Naive thymus-derived CD4-positive, alpha-beta T cell (primary cell): Measurements from ENCODE around the gene SAPCD1. TPM values are rescaled to one million over a fixed set of nuclear protein-coding genes. Genes with fewer than 3 reads are reported as not detected.

Experiments
- ATAC-seq: fragments of 150-1000 bp; cut with Tn5 transposase; 2 replicates; pipeline ENCODE4 v1.10.0; 2021; ENCODE audit warnings: mild to moderate bottlenecking, moderate library complexity
- CTCF ChIA-PET: fragments of 350-600 bp; sonication (Branson Sonifier 250); formaldehyde crosslinking; loops from one replicate; lab custom pipeline; 2021; ENCODE audit warnings: antibody characterized with exemption; lab: Charles Lee
- POLR2A ChIA-PET: fragments of 350-600 bp; sonication (Branson Sonifier 250); formaldehyde crosslinking; loops from one replicate; lab custom pipeline; 2021; ENCODE audit warnings: antibody characterized with exemption, inconsistent platforms; lab: Charles Lee
- DNase-seq, 9 donors: peaks; one replicate each; pipeline versions ENCODE4 v3.0.0 to v3.0.0-alpha.2; 2020 to 2022; ENCODE audit warnings: mixed read lengths in 1 of 9
- H3K27ac ChIP-seq: one replicate; pipeline ENCODE4 v1.7.0; 2013; ENCODE audit warnings: mild to moderate bottlenecking, low read depth, low read length, moderate library complexity
- H3K27me3 ChIP-seq, 2 donors: one replicate each; pipeline ENCODE4 v1.7.0; 2013; ENCODE audit warnings: low read length in 2 of 2, mild to moderate bottlenecking in 2 of 2, moderate library complexity in 2 of 2; ENCODE audit not compliant: control insufficient read depth in 2 of 2, insufficient read depth in 2 of 2
- H3K36me3 ChIP-seq, 3 experiments: 1 replicate in 2 of 3; 2 replicates in 1 of 3; pipeline ENCODE4 v1.7.0; 2013; ENCODE audit warnings: low read length in 3 of 3, mild to moderate bottlenecking in 3 of 3, moderate library complexity in 1 of 3; ENCODE audit not compliant: insufficient read depth in 3 of 3, control insufficient read depth in 2 of 3
- H3K4me1 ChIP-seq, 2 donors: one replicate each; pipeline ENCODE4 v1.7.0; 2013; ENCODE audit warnings: low read length in 2 of 2, mild to moderate bottlenecking in 2 of 2, moderate library complexity in 1 of 2; ENCODE audit not compliant: control insufficient read depth in 2 of 2, insufficient read depth in 2 of 2
- H3K4me3 ChIP-seq: 2 replicates; pipeline ENCODE4 v1.7.0; 2013; ENCODE audit warnings: mild to moderate bottlenecking, low read length
- H3K9me3 ChIP-seq, 3 experiments: 1 replicate in 2 of 3; 2 replicates in 1 of 3; pipeline ENCODE4 v1.7.0; 2013; ENCODE audit warnings: low read length in 3 of 3; ENCODE audit not compliant: control insufficient read depth in 2 of 3
- H3K27ac Mint-ChIP-seq, 9 donors: one replicate each; pipeline ENCODE4 v1.8.0; 2020 to 2022; ENCODE audit warnings: mixed read lengths in 9 of 9, mild to moderate bottlenecking in 8 of 9, moderate library complexity in 5 of 9, inconsistent platforms in 2 of 9
- H3K27me3 Mint-ChIP-seq, 5 donors: one replicate each; pipeline ENCODE4 v1.8.0; 2021 to 2022; ENCODE audit warnings: mixed read lengths in 5 of 5, mild to moderate bottlenecking in 1 of 5
- H3K36me3 Mint-ChIP-seq, 5 donors: one replicate each; pipeline ENCODE4 v1.8.0; 2020 to 2022; ENCODE audit warnings: mixed read lengths in 5 of 5, mild to moderate bottlenecking in 3 of 5, inconsistent platforms in 1 of 5
- H3K4me1 Mint-ChIP-seq, 7 donors: one replicate each; pipeline ENCODE4 v1.8.0; 2020 to 2022; ENCODE audit warnings: mixed read lengths in 7 of 7, mild to moderate bottlenecking in 3 of 7, inconsistent platforms in 1 of 7
- H3K4me3 Mint-ChIP-seq, 10 donors: one replicate each; pipeline ENCODE4 v1.8.0; 2020 to 2022; ENCODE audit warnings: mild to moderate bottlenecking in 10 of 10, mixed read lengths in 10 of 10, moderate library complexity in 6 of 10, inconsistent platforms in 2 of 10
- H3K9me3 Mint-ChIP-seq, 11 donors: one replicate each; pipeline ENCODE4 v1.8.0; 2020 to 2022; ENCODE audit warnings: mixed read lengths in 11 of 11, mild to moderate bottlenecking in 4 of 11, inconsistent platforms in 1 of 11, moderate library complexity in 1 of 11
- intact Hi-C, 2 donors: fragments of 100-400 bp; cut with micrococcal nuclease; formaldehyde crosslinking; loops; one replicate each; pipeline ENCODE4 v1.15.1; 2023
- polyA plus RNA-seq, 2 donors: library from polyadenylated mRNA; unstranded; fragments of 300-500 nt; fragmentation: Illumina TruSeq; gene quantifications; one replicate each; pipeline ENCODE4 v1.2.3, GENCODE V29; 2021
- total RNA-seq, 6 experiments: library from RNA in 5 of 6; stranded (reverse) in 5 of 6; gene quantifications; 1 replicate in 5 of 6; 2 replicates in 1 of 6; pipeline ENCODE4 v1.2.3 and lab custom pipeline; 2021 to 2026

SAPCD1 gene
- total and polyA plus RNA-seq, 7 experiments from 2014 or later, result 2.3 to 11.1 (median 3.3) TPM; not detected in 2

DNA sequence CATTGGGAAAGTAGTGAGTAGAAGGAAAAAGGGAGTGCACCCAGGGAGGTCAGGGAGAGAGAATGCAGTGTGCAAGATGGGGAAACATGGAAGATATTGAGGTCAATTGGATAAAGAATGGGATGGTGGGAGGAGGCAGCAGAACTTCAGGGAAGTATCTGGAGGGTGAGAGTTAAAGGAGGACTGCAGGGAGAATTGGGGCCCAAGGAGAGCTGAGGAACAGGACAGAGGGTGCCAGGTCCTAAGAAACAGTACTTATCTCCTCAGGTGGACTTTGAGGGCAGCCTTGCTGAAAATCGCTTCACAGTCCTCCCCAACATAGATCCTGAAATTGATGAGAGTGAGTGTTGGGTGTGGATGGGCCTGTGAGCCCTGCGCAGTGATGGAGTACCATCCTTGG lies 4.2 kb upstream of the SAPCD1 start:
- DNase-seq, result no peak
- POLR2A ChIA-PET, result interaction anchor here (1.1 kb wide), 1 partner anchor 49 kb away, joined by 3 read pairs; the partner anchor contains the start of gene LSM2
- Mint-ChIP-seq H3K4me1 (peaks cover 0 to 12% (median 3%) of the 10 kb centered on the region in 7 donors), H3K36me3 (peaks cover 0 to 19% (median 11%) of the 10 kb centered on the region in 5 donors), H3K4me3 (peak overlapping the region in 1 of 10 donors; percentile 49), H3K9me3 (no peaks in the 10 kb centered on the region), H3K27me3 (no peaks in the 10 kb centered on the region), H3K27ac (no peak overlapping the region)
- intact Hi-C loops, result no loop called here
- Histone ChIP-seq H3K9me3 (no peaks in the 10 kb centered on the region), H3K36me3 (no peaks in the 10 kb centered on the region), H3K4me1 (no peaks in the 10 kb centered on the region), H3K27ac (no peak overlapping the region), H3K4me3 (no peak overlapping the region), H3K27me3 (no peaks in the 10 kb centered on the region)
- ATAC-seq, result no peak
- CTCF ChIA-PET, result interaction anchor here (0.9 to 1.5 kb wide), 2 partner anchors 11 to 13 kb away, joined by 4 to 6 read pairs; no protein-coding TSS in a partner anchor

DNA sequence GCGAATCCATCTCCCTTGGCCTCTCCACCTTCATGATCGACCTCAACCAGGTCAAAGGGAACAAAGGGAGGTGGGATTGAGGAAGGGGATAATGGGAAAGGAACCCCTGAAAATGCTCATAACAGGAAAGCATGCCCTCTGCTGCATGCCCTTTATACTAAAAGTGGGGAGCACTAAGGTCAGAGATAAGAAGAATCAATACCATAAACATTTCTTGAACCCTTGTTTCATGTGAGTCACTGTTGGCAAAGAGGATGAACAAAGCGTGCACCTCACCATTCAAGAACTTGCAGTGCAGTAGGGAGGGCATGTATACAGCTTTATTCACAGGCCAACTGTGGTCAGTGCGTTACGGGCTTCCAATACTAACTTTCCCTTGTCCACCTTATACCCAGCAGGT lies 1.7 kb upstream of the SAPCD1 start:
- Mint-ChIP-seq H3K36me3 (peaks cover 0 to 19% (median 11%) of the 10 kb centered on the region in 5 donors), H3K4me3 (no peak overlapping the region), H3K27me3 (no peaks in the 10 kb centered on the region), H3K27ac (peak overlapping the region in 2 of 9 donors; percentile 2 to 8), H3K4me1 (peaks cover 0 to 16% (median 5%) of the 10 kb centered on the region in 7 donors), H3K9me3 (no peaks in the 10 kb centered on the region)
- ATAC-seq, result no peak
- DNase-seq, result no peak
- H3K4me1 ChIP-seq, result no peaks in the 10 kb centered on the region
- ChIA-PET POLR2A (no interaction called here), CTCF (interaction anchor here (0.5 kb wide), 1 partner anchor 26 kb away, joined by 3 read pairs; no protein-coding TSS in a partner anchor)
- no peak overlapping the region for H3K4me3 ChIP-seq
- no peak overlapping the region for H3K27ac ChIP-seq
- no peaks in the 10 kb centered on the region for H3K9me3 ChIP-seq
- H3K27me3 ChIP-seq, result no peaks in the 10 kb centered on the region
- intact Hi-C loops, result no loop called here
- no peaks in the 10 kb centered on the region for H3K36me3 ChIP-seq

DNA sequence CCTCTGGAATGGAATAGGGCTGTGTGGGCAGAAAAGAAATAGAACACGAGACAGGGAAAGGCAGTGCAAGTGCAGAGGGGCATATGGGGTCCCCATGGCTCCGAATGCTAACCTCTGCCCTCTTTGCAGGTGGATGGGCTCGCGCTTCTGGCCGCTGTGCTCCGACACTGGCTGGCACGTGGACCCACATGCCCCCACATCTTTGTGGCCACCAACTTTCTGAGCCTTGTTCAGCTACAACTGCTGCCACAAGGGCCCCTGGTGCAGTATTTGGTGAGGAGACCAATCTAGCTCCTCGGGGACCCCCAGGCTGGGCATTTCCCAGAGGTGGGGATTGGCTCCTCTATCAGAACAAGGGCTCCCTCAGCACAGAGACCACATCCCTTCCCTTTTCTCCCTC lies 1.1 kb upstream of the SAPCD1 start:
- CTCF ChIA-PET, result interaction anchor here (0.5 kb wide), 1 partner anchor 25 kb away, joined by 3 read pairs; no protein-coding TSS in a partner anchor
- H3K4me3 Mint-ChIP-seq, result no peak overlapping the region

DNA sequence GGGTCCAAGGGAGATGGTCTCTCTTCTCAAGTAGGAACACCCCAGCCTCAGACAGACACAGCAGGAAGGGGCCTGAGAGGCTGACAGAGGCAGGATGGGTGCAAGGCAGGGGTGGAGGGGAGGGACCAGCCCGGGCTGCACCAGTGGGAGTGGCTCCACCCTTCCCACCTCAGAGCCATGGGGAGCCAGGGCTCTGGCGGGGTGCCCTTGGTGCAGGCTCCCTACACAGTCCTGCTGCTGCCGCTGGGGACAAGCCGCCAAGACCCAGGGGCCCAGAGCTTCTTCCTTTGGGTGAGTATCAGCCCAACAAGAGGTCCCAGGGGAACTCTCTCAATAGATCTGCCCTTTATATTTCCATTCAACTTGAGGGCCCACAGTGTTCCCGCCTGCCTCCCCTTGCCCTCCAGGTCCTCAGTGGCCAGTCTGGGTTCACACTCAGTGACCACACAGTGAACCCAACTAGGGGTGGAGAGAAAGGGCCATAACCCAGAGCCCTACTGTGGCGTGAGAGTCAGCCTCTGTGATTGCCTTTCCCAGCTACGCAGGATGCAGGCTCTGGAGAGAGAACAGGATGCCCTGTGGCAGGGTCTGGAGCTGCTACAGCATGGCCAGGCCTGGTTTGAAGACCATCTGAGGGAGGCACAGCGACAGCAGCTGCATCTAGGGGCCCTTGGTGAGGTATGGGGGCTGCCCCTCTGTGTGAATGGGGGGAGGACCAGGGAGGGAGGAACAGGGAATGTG lies 592 bp downstream of the SAPCD1 start:
- no peaks in the 10 kb centered on the region for H3K27me3 Mint-ChIP-seq
- intact Hi-C loops, result no loop called here
- H3K4me1 ChIP-seq, result no peaks in the 10 kb centered on the region
- peaks cover 0 to 2% (median 0%) of the 10 kb centered on the region in 11 donors for H3K9me3 Mint-ChIP-seq
- H3K27ac ChIP-seq, result no peak overlapping the region
- DNase-seq (no peak), ATAC-seq (no peak)
- POLR2A ChIA-PET, result interaction anchor here (0.7 kb wide), 1 partner anchor 13 kb away, joined by 3 read pairs; no protein-coding TSS in a partner anchor
- H3K36me3 ChIP-seq, result no peaks in the 10 kb centered on the region
- H3K27me3 ChIP-seq, result no peaks in the 10 kb centered on the region
- H3K4me3 ChIP-seq, result no peak overlapping the region
- H3K9me3 ChIP-seq, result no peaks in the 10 kb centered on the region
- peaks cover 0 to 19% (median 11%) of the 10 kb centered on the region in 5 donors for H3K36me3 Mint-ChIP-seq
- H3K4me3 Mint-ChIP-seq, result no peak overlapping the region
- H3K4me1 Mint-ChIP-seq, result peaks cover 0 to 16% (median 5%) of the 10 kb centered on the region in 7 donors
- CTCF ChIA-PET, result no interaction called here
- H3K27ac Mint-ChIP-seq, result peak overlapping the region in 3 of 9 donors; percentile 24 to 36 (median 32)

More for the DNA sequence above, 1.1 kb upstream of the SAPCD1 start:
- H3K36me3 Mint-ChIP-seq, result peaks cover 0 to 19% (median 11%) of the 10 kb centered on the region in 5 donors
- intact Hi-C loops, result no loop called here
- H3K27me3 ChIP-seq, result no peaks in the 10 kb centered on the region
- POLR2A ChIA-PET, result interaction anchor here (0.6 kb wide), 1 partner anchor 107 kb away, joined by 3 read pairs; no protein-coding TSS in a partner anchor
- H3K27ac Mint-ChIP-seq, result peak overlapping the region in 1 of 9 donors; percentile 8
- no peak overlapping the region for H3K4me3 ChIP-seq
- ATAC-seq (no peak), DNase-seq (no peak)
- no peaks in the 10 kb centered on the region for H3K9me3 Mint-ChIP-seq
- no peaks in the 10 kb centered on the region for H3K36me3 ChIP-seq
- peaks cover 0 to 16% (median 5%) of the 10 kb centered on the region in 7 donors for H3K4me1 Mint-ChIP-seq
- no peak overlapping the region for H3K27ac ChIP-seq
- no peaks in the 10 kb centered on the region for H3K27me3 Mint-ChIP-seq
- H3K9me3 ChIP-seq, result no peaks in the 10 kb centered on the region
- no peaks in the 10 kb centered on the region for H3K4me1 ChIP-seq

DNA sequence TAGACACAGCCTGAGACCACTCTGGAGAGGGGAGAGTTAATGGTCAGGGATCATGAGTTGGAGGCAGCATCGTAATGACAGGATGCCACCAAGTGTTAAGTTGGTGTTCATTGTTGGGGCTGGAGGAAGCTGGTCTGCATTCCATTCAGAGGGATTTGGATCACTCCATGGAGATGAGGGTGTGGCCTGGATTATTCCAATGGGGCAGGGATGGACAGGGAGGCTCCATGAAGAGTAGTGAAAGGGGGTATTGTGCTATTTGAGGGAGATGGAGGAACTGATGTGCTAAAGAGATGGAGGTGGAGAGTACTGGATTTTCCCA lies 1.1 kb downstream of the SAPCD1 start:
- no peaks in the 10 kb centered on the region for H3K9me3 ChIP-seq
- Mint-ChIP-seq H3K9me3 (peaks cover 0 to 2% (median 0%) of the 10 kb centered on the region in 11 donors), H3K27ac (peak overlapping the region in 3 of 9 donors; percentile 24 to 36 (median 32)), H3K27me3 (no peaks in the 10 kb centered on the region), H3K4me1 (peaks cover 0 to 20% (median 5%) of the 10 kb centered on the region in 7 donors), H3K4me3 (no peak overlapping the region), H3K36me3 (peaks cover 0 to 19% (median 11%) of the 10 kb centered on the region in 5 donors)
- no peak for ATAC-seq
- no peak for DNase-seq
- intact Hi-C loops, result no loop called here
- no peaks in the 10 kb centered on the region for H3K4me1 ChIP-seq
- H3K27ac ChIP-seq, result no peak overlapping the region
- no peaks in the 10 kb centered on the region for H3K27me3 ChIP-seq
- POLR2A ChIA-PET, result interaction anchor here (0.7 kb wide), 1 partner anchor 13 kb away, joined by 3 read pairs; no protein-coding TSS in a partner anchor
- no peak overlapping the region for H3K4me3 ChIP-seq
- CTCF ChIA-PET, result no interaction called here
- no peaks in the 10 kb centered on the region for H3K36me3 ChIP-seq

DNA sequence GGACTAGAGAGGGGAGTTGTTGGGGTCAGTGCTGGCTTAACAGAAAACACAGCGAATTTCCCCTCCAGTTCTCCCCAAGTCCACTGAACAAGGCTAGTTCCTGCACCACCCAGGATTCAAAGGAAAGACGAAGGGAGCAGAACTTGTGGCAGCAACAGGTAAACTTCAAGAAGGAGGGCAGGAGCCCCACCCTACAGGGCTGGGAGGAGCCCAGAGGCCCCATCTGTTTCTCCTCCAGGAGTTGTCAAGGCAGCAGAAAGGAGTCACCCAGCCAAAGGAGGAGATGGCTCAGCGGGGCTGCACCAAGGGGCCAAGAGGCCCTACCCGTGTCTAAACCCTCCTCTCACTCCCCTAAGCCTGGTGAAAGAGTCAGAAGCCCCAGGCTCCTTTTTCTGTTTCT lies 1.7 kb downstream of the SAPCD1 start:
- POLR2A ChIA-PET, result no interaction called here
- Histone ChIP-seq H3K4me3 (no peak overlapping the region), H3K36me3 (no peaks in the 10 kb centered on the region), H3K9me3 (no peaks in the 10 kb centered on the region), H3K27ac (no peak overlapping the region), H3K4me1 (no peaks in the 10 kb centered on the region), H3K27me3 (no peaks in the 10 kb centered on the region)
- H3K36me3 Mint-ChIP-seq, result peaks cover 0 to 18% (median 11%) of the 10 kb centered on the region in 5 donors
- no peaks in the 10 kb centered on the region for H3K27me3 Mint-ChIP-seq
- H3K4me1 Mint-ChIP-seq, result peaks cover 4 to 23% (median 9%) of the 10 kb centered on the region in 7 donors
- peaks cover 0 to 2% (median 0%) of the 10 kb centered on the region in 11 donors for H3K9me3 Mint-ChIP-seq
- CTCF ChIA-PET, result no interaction called here
- DNase-seq (no peak), ATAC-seq (no peak)
- intact Hi-C loops, result no loop called here
- no peak overlapping the region for H3K27ac Mint-ChIP-seq
- no peak overlapping the region for H3K4me3 Mint-ChIP-seq
